K562 (cell line): ENCODE measurements around the gene CD22. TPM values are rescaled to one million over a fixed set of nuclear protein-coding genes. Genes with fewer than 3 reads are reported as not detected.

Experiments used
- CBX2 ChIP-seq: fragments of 200-600 bp; sonication (generic); IDR thresholded peaks from one replicate; pipeline ENCODE4 v1.6.1; 2012; ENCODE audit warnings: mild to moderate bottlenecking, low read length, inconsistent platforms; ENCODE audit not compliant: insufficient read depth, poor library complexity, severe bottlenecking
- HDGF ChIP-seq: fragments of 450-650 bp; IDR thresholded peaks from 2 replicates; pipeline ENCODE4 v1.6.1; 2016
- HNRNPUL1 ChIP-seq: fragments of 200-400 bp; formaldehyde crosslinking; IDR thresholded peaks from 2 replicates; pipeline ENCODE4 v1.6.1; 2017; ENCODE audit warnings: low read length
- KAT8 ChIP-seq: fragments of 450-650 bp; IDR thresholded peaks from 2 replicates; pipeline ENCODE4 v1.6.1; 2016; ENCODE audit warnings: low read depth, mild to moderate bottlenecking
- MTA2 ChIP-seq: fragments of 450-650 bp; IDR thresholded peaks from 2 replicates; pipeline ENCODE4 v1.6.1; 2016; ENCODE audit warnings: low read depth
- NFATC3 ChIP-seq: fragments of 450-650 bp; IDR thresholded peaks from 2 replicates; pipeline ENCODE4 v1.6.1; 2017; ENCODE audit warnings: mild to moderate bottlenecking
- NFXL1 ChIP-seq: fragments of 450-650 bp; formaldehyde crosslinking; IDR thresholded peaks from 2 replicates; pipeline ENCODE4 v1.4.0; 2021; ENCODE audit warnings: mild to moderate bottlenecking
- PHF21A ChIP-seq: fragments of 450-650 bp; IDR thresholded peaks from 2 replicates; pipeline ENCODE4 v1.6.1; 2017; ENCODE audit warnings: low read depth, borderline replicate concordance
- RBM22 ChIP-seq: fragments of 200-400 bp; formaldehyde crosslinking; IDR thresholded peaks from 2 replicates; pipeline ENCODE4 v1.6.1; 2018; ENCODE audit warnings: low read length, low read depth; ENCODE audit not compliant: poor library complexity, severe bottlenecking
- SOX6 ChIP-seq: fragments of 450-650 bp; IDR thresholded peaks from 2 replicates; pipeline ENCODE4 v1.6.1; 2014; ENCODE audit warnings: mild to moderate bottlenecking
- ZBTB1 ChIP-seq: sonication (generic); formaldehyde crosslinking; IDR thresholded peaks from 2 replicates; pipeline ENCODE4 v1.8.1; 2023; ENCODE audit warnings: missing genetic modification reagents, low read depth, mild to moderate bottlenecking, borderline replicate concordance
- ZBTB17 ChIP-seq: fragments of 450-650 bp; formaldehyde crosslinking; IDR thresholded peaks from 2 replicates; pipeline ENCODE4 v1.4.0; 2020; ENCODE audit warnings: mild to moderate bottlenecking
- ZFP1 ChIP-seq: fragments of 450-650 bp; formaldehyde crosslinking; IDR thresholded peaks from 2 replicates; pipeline ENCODE4 v1.4.0; 2020; ENCODE audit warnings: mild to moderate bottlenecking, mixed read lengths
- ZNF77 ChIP-seq: fragments of 250-450 bp; sonication (Bioruptor Pico); IDR thresholded peaks from 2 replicates; pipeline ENCODE4 v1.5.0; 2020
- polyA plus RNA-seq, 8 experiments: library from polyadenylated mRNA; depleted of rRNA in 4 of 8; stranded (reverse) in 5 of 8; unstranded in 3 of 8; fragments of >200 nt; fragmentation: Nextera tagmentation in 2 of 8; fragmentation: Illumina TruSeq in 1 of 8; extraction: Ambion mirVana in 2 of 8; extraction: Trizol in 1 of 8; gene quantifications; 2 replicates each; pipeline versions ENCODE4 v1.2.1 to v1.2.3, GENCODE V29; 2011 to 2014; ENCODE audit warnings: inconsistent platforms in 1 of 8, missing spikeins in 1 of 8
- total RNA-seq, 7 experiments: library from RNA; depleted of rRNA in 6 of 7; stranded (reverse); fragments of >200 nt in 6 of 7; fragmentation: Illumina TruSeq in 2 of 7; extraction: Trizol in 2 of 7; gene quantifications; 2 replicates each; pipeline versions ENCODE4 v1.2.1 to v1.2.3, GENCODE V29; 2011 to 2021; ENCODE audit warnings: low replicate concordance in 1 of 7
- TF ChIP-seq, protein P1 (sequence below): fragments of 200-600 bp; sonication (generic); IDR thresholded peaks from one replicate; pipeline ENCODE4 v1.6.1; 2012; ENCODE audit warnings: mild to moderate bottlenecking, low read depth, low read length, inconsistent platforms
- TF ChIP-seq, protein P2 (sequence below): fragments of 250-450 bp; sonication (Bioruptor Pico); IDR thresholded peaks from 2 replicates; pipeline ENCODE4 v1.5.0; 2022; ENCODE audit warnings: mild to moderate bottlenecking

CD22 gene
- total and polyA plus RNA-seq, 9 of the 15 experiments (the other 6 are each of a cell fraction or from before 2014, with no cell fraction given), result 0.29 to 5.0 (median 3.5) TPM

DNA sequence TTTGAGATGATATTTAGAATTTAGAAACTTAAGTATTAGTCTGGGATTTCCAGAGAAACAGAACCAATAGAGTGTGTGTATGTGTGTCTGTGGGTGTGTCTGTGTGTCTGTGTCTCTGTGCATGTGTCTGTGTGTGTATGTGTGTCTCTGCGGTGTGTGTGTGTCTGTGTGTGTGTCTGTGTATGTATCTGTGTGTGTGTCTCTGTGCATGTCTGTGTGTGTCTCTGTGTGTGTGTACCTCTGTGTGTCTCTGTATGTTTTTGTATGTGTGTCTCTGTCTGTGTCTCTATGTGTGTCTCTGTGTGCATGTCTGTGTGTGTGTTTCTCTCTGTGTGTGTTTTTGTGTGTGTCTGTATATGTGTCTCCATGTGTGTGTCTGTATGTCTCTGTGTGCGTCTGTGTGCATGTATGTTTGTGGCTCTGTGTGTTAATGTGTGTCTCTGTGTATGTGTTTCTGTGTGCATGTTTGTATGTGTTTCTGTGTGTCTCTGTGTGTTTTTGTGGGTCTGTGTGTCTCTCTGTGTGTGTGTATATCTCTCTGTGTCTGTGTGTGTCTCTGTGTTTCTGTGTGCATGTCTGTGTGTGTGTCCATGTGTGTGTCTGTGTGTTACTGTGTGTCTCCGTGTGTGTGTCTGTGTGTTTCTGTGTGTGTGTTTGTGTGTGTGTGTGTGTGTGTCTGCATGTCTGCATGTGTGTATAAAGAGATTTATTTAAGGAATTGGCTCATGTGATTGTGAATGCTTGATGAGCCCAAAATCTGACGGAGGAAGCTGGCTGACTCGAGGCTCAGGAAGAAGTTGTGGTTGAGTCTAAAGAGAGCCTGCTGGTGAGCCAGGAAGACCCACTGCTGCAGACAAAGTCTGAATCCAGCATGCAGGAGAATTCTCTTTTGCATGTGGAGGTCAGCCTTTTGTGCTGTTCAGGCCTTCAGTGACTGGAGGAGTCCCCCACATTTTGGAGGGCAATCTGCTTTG, 64.0 kb downstream of the CD22 start (continued):
- no peak for TF ChIP-seq CBX2
- TF ChIP-seq HDGF, result peak; percentile 94
- TF ChIP-seq ZBTB17 (CRISPR knock-in tag), result no peak
- no peak for TF ChIP-seq HNRNPUL1
- no peak for TF ChIP-seq PHF21A
- TF ChIP-seq ZBTB1 (CRISPR knock-in tag), result no peak
- no peak for TF ChIP-seq NFXL1 (CRISPR knock-in tag)
- no peak for TF ChIP-seq ZNF77 (CRISPR knock-in tag)
- no peak for TF ChIP-seq RBM22
- no peak for TF ChIP-seq MTA2
- TF ChIP-seq ZFP1 (CRISPR knock-in tag), result no peak
- TF ChIP-seq, protein P1, sequence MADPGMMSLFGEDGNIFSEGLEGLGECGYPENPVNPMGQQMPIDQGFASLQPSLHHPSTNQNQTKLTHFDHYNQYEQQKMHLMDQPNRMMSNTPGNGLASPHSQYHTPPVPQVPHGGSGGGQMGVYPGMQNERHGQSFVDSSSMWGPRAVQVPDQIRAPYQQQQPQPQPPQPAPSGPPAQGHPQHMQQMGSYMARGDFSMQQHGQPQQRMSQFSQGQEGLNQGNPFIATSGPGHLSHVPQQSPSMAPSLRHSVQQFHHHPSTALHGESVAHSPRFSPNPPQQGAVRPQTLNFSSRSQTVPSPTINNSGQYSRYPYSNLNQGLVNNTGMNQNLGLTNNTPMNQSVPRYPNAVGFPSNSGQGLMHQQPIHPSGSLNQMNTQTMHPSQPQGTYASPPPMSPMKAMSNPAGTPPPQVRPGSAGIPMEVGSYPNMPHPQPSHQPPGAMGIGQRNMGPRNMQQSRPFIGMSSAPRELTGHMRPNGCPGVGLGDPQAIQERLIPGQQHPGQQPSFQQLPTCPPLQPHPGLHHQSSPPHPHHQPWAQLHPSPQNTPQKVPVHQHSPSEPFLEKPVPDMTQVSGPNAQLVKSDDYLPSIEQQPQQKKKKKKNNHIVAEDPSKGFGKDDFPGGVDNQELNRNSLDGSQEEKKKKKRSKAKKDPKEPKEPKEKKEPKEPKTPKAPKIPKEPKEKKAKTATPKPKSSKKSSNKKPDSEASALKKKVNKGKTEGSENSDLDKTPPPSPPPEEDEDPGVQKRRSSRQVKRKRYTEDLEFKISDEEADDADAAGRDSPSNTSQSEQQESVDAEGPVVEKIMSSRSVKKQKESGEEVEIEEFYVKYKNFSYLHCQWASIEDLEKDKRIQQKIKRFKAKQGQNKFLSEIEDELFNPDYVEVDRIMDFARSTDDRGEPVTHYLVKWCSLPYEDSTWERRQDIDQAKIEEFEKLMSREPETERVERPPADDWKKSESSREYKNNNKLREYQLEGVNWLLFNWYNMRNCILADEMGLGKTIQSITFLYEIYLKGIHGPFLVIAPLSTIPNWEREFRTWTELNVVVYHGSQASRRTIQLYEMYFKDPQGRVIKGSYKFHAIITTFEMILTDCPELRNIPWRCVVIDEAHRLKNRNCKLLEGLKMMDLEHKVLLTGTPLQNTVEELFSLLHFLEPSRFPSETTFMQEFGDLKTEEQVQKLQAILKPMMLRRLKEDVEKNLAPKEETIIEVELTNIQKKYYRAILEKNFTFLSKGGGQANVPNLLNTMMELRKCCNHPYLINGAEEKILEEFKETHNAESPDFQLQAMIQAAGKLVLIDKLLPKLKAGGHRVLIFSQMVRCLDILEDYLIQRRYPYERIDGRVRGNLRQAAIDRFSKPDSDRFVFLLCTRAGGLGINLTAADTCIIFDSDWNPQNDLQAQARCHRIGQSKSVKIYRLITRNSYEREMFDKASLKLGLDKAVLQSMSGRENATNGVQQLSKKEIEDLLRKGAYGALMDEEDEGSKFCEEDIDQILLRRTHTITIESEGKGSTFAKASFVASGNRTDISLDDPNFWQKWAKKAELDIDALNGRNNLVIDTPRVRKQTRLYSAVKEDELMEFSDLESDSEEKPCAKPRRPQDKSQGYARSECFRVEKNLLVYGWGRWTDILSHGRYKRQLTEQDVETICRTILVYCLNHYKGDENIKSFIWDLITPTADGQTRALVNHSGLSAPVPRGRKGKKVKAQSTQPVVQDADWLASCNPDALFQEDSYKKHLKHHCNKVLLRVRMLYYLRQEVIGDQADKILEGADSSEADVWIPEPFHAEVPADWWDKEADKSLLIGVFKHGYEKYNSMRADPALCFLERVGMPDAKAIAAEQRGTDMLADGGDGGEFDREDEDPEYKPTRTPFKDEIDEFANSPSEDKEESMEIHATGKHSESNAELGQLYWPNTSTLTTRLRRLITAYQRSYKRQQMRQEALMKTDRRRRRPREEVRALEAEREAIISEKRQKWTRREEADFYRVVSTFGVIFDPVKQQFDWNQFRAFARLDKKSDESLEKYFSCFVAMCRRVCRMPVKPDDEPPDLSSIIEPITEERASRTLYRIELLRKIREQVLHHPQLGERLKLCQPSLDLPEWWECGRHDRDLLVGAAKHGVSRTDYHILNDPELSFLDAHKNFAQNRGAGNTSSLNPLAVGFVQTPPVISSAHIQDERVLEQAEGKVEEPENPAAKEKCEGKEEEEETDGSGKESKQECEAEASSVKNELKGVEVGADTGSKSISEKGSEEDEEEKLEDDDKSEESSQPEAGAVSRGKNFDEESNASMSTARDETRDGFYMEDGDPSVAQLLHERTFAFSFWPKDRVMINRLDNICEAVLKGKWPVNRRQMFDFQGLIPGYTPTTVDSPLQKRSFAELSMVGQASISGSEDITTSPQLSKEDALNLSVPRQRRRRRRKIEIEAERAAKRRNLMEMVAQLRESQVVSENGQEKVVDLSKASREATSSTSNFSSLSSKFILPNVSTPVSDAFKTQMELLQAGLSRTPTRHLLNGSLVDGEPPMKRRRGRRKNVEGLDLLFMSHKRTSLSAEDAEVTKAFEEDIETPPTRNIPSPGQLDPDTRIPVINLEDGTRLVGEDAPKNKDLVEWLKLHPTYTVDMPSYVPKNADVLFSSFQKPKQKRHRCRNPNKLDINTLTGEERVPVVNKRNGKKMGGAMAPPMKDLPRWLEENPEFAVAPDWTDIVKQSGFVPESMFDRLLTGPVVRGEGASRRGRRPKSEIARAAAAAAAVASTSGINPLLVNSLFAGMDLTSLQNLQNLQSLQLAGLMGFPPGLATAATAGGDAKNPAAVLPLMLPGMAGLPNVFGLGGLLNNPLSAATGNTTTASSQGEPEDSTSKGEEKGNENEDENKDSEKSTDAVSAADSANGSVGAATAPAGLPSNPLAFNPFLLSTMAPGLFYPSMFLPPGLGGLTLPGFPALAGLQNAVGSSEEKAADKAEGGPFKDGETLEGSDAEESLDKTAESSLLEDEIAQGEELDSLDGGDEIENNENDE, result no peak
- no peak for TF ChIP-seq KAT8
- no peak for TF ChIP-seq SOX6
- TF ChIP-seq, protein P2, sequence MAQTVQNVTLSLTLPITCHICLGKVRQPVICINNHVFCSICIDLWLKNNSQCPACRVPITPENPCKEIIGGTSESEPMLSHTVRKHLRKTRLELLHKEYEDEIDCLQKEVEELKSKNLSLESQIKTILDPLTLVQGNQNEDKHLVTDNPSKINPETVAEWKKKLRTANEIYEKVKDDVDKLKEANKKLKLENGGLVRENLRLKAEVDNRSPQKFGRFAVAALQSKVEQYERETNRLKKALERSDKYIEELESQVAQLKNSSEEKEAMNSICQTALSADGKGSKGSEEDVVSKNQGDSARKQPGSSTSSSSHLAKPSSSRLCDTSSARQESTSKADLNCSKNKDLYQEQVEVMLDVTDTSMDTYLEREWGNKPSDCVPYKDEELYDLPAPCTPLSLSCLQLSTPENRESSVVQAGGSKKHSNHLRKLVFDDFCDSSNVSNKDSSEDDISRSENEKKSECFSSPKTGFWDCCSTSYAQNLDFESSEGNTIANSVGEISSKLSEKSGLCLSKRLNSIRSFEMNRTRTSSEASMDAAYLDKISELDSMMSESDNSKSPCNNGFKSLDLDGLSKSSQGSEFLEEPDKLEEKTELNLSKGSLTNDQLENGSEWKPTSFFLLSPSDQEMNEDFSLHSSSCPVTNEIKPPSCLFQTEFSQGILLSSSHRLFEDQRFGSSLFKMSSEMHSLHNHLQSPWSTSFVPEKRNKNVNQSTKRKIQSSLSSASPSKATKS (CRISPR knock-in tag), result no peak
- no peak for TF ChIP-seq NFATC3
